ENCODE results near the gene C9orf78. TPM values are rescaled to one million over a fixed set of nuclear protein-coding genes. Genes with fewer than 3 reads are reported as not detected.

C9orf78 gene
- total and polyA plus RNA-seq, 2 donors (not counting 1 experiment from before 2014, with no cell fraction given), result 39.8 to 88.6 TPM

DNA sequence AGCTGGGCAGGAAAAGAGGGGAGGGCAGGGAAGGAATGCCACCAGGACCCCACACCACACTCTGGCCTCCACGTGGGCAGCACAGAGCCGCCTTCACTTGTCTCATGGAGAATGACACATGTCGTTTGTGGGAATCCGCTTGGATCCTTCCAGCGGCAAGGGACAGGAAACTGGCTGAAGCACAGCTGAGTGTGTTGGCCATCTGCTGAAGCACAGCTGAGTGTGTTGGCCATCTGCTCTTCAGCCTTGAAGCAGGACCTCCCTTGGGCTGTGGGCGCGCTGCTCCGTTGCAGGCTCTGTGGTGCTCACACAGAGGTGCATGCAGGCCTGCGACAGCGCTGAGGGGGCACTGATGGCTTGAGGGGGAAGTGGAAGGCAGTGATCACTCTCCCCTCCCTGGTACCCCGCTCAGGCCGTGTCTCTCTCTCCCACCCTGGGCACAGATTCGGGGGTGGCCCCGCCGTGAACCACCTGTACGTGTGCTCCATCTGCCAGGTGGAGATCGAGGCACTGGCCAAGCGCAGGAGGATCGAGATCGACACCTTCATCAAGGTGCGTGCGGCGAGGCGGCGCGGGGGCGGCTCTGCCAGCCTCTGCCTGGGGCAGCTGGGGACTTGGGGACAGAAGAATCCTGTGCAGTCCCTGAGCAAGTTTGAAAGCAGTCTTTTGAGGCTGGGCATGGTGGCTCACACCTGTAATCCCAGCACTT, 40.8 kb upstream of the C9orf78 start:
- Histone ChIP-seq H3K79me2 (ENCODE audit: control insufficient read depth, insufficient read depth, low read length) (no peaks in the 10 kb centered on the region), H3K9ac (ENCODE audit: insufficient read depth, low read length) (no peak overlapping the region), H3K9me3 (ENCODE audit: control insufficient read depth, insufficient read depth, low read depth, low read length) (no peaks in the 10 kb centered on the region), H3K36me3 (ENCODE audit: control insufficient read depth, insufficient read depth, low read length) (peaks cover 11% of the 10 kb centered on the region), H3K4me2 (ENCODE audit: extremely low read depth, insufficient read depth, low read length) (no peak overlapping the region), H4K20me1 (ENCODE audit: control insufficient read depth, extremely low read depth, insufficient read depth, low read length) (no peaks in the 10 kb centered on the region), H3K27me3 (ENCODE audit: control insufficient read depth, insufficient read depth, low read length) (no peaks in the 10 kb centered on the region), H3K4me1 (ENCODE audit: control insufficient read depth, extremely low read depth, insufficient read depth, low read length) (no peaks in the 10 kb centered on the region), H2AFZ (ENCODE audit: low read length) (no peak overlapping the region), H3K27ac (ENCODE audit: insufficient read depth, low read length) (no peak overlapping the region), H3K4me3 (replicated peaks in 1 of 4; ENCODE audit: control extremely low read depth in 1 of 4, insufficient read depth in 1 of 4, low read depth in 3 of 4, low read length in 4 of 4) (no peak overlapping the region)
- no peak for DNase-seq (ENCODE audit: low read depth in 2 of 2)
- no peak for TF ChIP-seq EZH2 (IDR thresholded peaks at IDR 0.05; ENCODE audit: low read length, missing control alignments)
- no peak for TF ChIP-seq CTCF (conservative IDR thresholded peaks at IDR 0.05 in 1 of 2, IDR thresholded peaks at IDR 0.05 in 1 of 2; ENCODE audit: low read depth in 1 of 2, low read length in 2 of 2)

GRCh38 chr9:129875181-129875611, 40.1 kb upstream of the C9orf78 start:
- Histone ChIP-seq H2AFZ (ENCODE audit: low read length) (no peak overlapping the region), H3K4me3 (replicated peaks in 1 of 4; ENCODE audit: control extremely low read depth in 1 of 4, insufficient read depth in 1 of 4, low read depth in 3 of 4, low read length in 4 of 4) (no peak overlapping the region), H3K9me3 (ENCODE audit: control insufficient read depth, insufficient read depth, low read depth, low read length) (no peaks in the 10 kb centered on the region), H3K36me3 (ENCODE audit: control insufficient read depth, insufficient read depth, low read length) (peaks cover 10% of the 10 kb centered on the region), H3K4me2 (ENCODE audit: extremely low read depth, insufficient read depth, low read length) (no peak overlapping the region), H4K20me1 (ENCODE audit: control insufficient read depth, extremely low read depth, insufficient read depth, low read length) (no peaks in the 10 kb centered on the region), H3K79me2 (ENCODE audit: control insufficient read depth, insufficient read depth, low read length) (no peaks in the 10 kb centered on the region), H3K27ac (ENCODE audit: insufficient read depth, low read length) (no peak overlapping the region), H3K4me1 (ENCODE audit: control insufficient read depth, extremely low read depth, insufficient read depth, low read length) (no peaks in the 10 kb centered on the region), H3K9ac (ENCODE audit: insufficient read depth, low read length) (no peak overlapping the region), H3K27me3 (ENCODE audit: control insufficient read depth, insufficient read depth, low read length) (no peaks in the 10 kb centered on the region)
- DNase-seq (ENCODE audit: low read depth in 2 of 2), result no peak
- no peak for TF ChIP-seq CTCF (conservative IDR thresholded peaks at IDR 0.05 in 1 of 2, IDR thresholded peaks at IDR 0.05 in 1 of 2; ENCODE audit: low read depth in 1 of 2, low read length in 2 of 2)
- TF ChIP-seq EZH2 (IDR thresholded peaks at IDR 0.05; ENCODE audit: low read length, missing control alignments), result no peak

DNA sequence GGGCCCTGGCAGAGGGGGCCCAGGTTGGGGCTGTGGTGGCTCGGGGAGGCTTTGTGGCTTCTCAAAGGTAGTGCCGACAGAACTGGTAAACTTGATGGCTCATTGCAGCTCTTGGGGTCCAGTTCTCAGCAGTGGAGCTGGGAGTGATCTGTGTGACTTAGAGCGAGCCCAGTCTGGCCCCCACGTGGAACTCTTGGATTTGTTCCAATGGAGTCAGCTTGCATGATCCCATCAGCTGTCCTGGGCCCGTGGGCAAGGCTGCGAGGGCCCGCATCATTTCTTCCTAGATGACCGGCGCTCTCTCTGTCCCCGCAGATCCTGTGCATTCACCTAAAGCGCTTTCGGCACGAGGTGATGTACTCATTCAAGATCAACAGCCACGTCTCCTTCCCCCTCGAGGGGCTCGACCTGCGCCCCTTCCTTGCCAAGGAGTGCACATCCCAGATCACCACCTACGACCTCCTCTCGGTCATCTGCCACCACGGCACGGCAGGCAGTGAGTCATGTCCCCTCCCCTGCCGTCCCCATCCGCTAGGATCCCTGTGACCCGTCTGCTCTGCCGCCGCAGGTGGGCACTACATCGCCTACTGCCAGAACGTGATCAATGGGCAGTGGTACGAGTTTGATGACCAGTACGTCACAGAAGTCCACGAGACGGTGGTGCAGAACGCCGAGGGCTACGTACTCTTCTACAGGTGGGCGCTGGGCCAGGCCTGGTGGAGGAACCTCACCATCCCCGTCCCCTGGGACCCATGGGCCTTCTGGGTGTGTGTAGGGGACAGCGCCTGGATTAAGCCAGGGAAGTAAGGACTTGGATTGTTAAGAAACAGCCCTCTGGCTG, 39.4 kb upstream of the C9orf78 start:
- Histone ChIP-seq H3K4me2 (ENCODE audit: extremely low read depth, insufficient read depth, low read length) (no peak overlapping the region), H3K36me3 (ENCODE audit: control insufficient read depth, insufficient read depth, low read length) (peaks cover 5% of the 10 kb centered on the region), H3K79me2 (ENCODE audit: control insufficient read depth, insufficient read depth, low read length) (no peaks in the 10 kb centered on the region), H4K20me1 (ENCODE audit: control insufficient read depth, extremely low read depth, insufficient read depth, low read length) (no peaks in the 10 kb centered on the region), H3K9ac (ENCODE audit: insufficient read depth, low read length) (no peak overlapping the region), H3K27me3 (ENCODE audit: control insufficient read depth, insufficient read depth, low read length) (no peaks in the 10 kb centered on the region), H3K27ac (ENCODE audit: insufficient read depth, low read length) (no peak overlapping the region), H3K4me1 (ENCODE audit: control insufficient read depth, extremely low read depth, insufficient read depth, low read length) (no peaks in the 10 kb centered on the region), H2AFZ (ENCODE audit: low read length) (no peak overlapping the region), H3K4me3 (replicated peaks in 1 of 4; ENCODE audit: control extremely low read depth in 1 of 4, insufficient read depth in 1 of 4, low read depth in 3 of 4, low read length in 4 of 4) (no peak overlapping the region), H3K9me3 (ENCODE audit: control insufficient read depth, insufficient read depth, low read depth, low read length) (no peaks in the 10 kb centered on the region)
- TF ChIP-seq EZH2 (IDR thresholded peaks at IDR 0.05; ENCODE audit: low read length, missing control alignments), result no peak
- TF ChIP-seq CTCF (conservative IDR thresholded peaks at IDR 0.05 in 1 of 2, IDR thresholded peaks at IDR 0.05 in 1 of 2; ENCODE audit: low read depth in 1 of 2, low read length in 2 of 2), result no peak
- no peak for DNase-seq (ENCODE audit: low read depth in 2 of 2)

All from fibroblast of lung (primary cell).